Germinal center (tissue), 1 donor: ENCODE data around the gene KIAA1549.
"Not testable (repeated sequence)": the region's sequence is repeated elsewhere in the genome, so short reads cannot be mapped to it uniquely, and the experiment has no call there.

ENCODE experiments used
- DNase-seq: peaks from one replicate; pipeline ENCODE4 v3.0.0; 2012; ENCODE audit warnings: mixed read lengths, low spot score

The KIAA1549 gene

GRCh38 chr7:138944592-138944991 is 36.6 kb downstream of the KIAA1549 start:
- DNase-seq: no peak

GRCh38 chr7:138943061-138943460 is 38.1 kb downstream of the KIAA1549 start:
- no peak for DNase-seq

DNA sequence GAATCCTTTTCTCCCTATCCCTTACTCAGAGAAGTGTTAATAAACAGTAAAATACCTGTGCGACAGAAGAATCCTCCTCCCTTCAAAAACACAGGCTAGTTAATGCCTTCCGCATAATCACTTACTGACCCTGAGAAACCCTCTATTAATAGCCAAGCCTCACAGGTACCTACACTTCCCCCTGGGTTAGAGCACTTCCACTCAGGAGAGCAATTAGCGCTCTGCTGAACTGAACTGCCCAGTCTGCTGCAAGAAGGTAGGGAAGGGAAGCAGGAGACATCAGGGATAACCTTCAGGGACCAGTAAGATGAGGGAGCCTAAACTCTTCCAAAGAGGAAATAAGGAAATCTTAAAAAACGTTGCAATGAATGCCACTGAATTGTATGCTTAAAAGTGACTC is 39.6 kb downstream of the KIAA1549 start:
- no peak for DNase-seq

GRCh38 chr7:138940602-138941001 is 40.6 kb downstream of the KIAA1549 start:
- not testable (repeated sequence) for DNase-seq

- no peak for DNase-seq
Observed at GRCh38 chr7:138937484-138937883, 43.7 kb downstream of the KIAA1549 start.

GRCh38 chr7:138935465-138936011 is 45.7 kb downstream of the KIAA1549 start:
- DNase-seq: no peak

DNA sequence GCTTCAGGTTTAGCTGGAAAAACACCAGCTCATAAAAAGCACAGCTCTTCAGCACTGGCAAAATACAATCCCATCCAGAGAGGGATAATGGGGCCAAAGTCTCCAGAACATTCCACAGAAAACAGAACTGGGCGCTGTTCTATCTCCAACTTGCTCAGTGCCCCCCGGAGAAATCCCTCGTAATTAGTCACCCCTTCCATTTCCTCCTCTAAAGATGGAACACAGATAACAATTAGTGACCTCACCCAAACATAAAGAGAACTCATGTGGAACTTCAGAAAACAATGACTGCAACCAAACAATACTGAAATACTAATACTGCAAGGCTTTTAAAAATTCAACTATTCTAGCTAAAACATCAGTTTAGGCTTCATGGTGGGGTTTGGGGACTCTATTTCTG is 46.3 kb downstream of the KIAA1549 start:
- no peak for DNase-seq

GRCh38 chr7:138934367-138934766 is 46.8 kb downstream of the KIAA1549 start:
- no peak for DNase-seq

- DNase-seq: no peak
Observed at GRCh38 chr7:138932870-138933269, 48.3 kb downstream of the KIAA1549 start.

- DNase-seq: no peak
Observed at GRCh38 chr7:138932427-138932826, 48.8 kb downstream of the KIAA1549 start.

- DNase-seq: no peak
Observed at GRCh38 chr7:138929969-138930368, 51.2 kb downstream of the KIAA1549 start.

DNA sequence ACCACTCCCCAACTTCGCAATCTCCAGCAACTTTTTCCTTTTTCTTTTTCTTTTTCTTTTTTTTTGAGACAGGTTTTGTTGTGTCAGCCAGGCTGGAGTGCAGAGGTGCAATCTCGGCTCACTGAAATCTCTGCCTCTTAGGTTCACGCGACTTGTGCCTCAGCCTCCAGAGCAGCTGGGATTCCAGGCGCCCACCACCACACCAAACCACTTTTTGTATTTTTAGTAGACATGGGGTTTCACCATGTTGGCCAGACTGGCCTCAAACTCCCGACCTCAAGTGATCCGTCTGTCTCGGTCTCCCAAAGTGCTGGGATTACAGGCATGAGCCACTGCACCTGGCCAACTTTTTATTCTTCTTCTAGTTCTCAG is 55.0 kb downstream of the KIAA1549 start:
- no peak for DNase-seq

DNA sequence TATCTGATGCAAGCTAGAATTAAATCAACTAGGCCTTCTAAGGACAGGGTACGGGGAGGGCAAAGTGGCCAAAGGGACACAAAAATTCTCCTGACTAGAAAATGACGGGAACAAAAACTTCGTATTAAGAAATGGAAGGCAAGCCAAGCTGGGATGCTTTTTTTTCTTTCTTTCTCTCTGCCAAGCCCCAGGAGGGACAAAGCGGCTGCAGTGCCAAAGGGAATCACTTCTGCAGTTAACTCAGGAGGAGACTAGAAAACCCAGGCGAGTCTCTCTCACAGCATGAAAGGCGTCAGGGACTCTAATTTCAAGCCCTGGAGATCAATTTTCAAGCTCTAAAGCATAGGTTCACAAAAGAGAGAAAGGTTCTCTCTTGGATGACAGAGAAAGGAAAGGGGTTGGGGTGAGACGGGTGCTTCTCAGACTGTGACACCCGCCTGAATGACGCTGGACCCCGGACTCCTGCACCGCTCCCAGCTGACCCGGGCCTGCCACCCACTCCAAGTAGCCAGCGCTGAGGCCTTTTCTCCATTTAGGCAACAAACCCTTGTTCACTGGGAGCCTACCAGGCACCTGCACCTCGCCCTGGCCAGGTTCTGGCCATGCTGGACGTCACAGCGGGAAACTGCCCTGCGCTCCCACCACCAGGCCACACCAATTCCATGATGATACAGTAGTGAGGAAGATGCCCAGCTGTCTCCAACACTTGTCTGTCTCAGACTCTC is 56.5 kb downstream of the KIAA1549 start:
- no peak for DNase-seq

DNA sequence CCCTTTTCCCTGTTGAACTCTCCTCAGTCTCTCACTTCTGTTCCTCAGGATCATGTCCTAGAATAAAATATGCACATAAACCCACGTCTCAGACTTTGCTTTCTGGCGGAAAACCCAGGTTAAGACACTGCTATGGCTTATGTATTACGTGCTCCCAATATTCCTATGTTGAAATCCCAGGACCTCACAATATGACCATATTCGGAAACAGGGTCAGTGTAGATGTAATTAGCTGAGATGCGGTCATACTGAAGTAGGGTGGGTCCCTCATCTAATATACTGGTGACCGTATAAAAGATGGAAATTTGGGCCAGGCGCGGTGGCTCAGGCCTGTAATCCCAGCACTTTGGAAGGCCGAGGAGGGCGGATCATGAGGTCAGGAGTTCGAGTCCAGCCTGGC is 59.9 kb downstream of the KIAA1549 start:
- DNase-seq: no peak

- DNase-seq: no peak
Observed at GRCh38 chr7:138919911-138920310, 61.3 kb downstream of the KIAA1549 start.

GRCh38 chr7:138919216-138919615 is 62.0 kb downstream of the KIAA1549 start:
- no peak for DNase-seq

DNA sequence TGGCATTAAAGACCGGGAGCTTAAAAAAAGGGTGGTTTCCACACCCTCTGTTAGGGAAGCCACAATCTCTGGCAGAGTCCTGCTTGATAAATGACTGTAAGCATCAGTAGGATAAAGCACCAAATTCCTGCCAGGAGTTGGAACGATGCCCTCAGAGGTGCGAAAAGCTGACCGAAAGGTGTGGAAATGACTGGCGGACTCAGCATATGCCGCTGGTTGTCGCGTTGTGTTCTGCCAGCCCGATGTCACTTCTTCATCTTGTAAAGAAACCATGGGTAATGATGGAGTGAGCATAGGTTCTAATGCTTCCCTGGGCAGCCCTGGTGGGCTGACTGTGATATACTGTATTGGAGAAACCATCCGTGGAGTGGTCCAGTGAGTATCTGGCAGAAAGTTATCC is 62.4 kb downstream of the KIAA1549 start:
- DNase-seq: no peak

DNA sequence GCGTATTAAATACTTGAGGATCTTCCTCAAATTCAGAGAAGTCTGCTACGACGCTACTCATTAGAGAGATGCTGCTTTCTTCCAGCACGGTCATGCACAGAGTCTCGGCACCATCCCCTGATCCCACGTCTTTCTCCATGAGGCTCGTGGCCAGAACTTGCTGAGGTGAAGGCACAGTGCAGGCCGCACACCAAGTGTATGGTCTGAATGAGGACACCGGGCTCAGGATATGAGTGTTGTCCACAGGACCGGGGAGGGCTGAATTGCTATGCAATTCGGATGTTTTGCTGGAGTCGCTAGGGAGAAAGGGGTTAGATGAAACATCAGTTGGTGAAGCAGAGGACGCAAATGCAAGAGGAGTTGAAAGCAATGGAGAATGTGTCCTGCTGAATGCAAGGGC is 63.0 kb downstream of the KIAA1549 start:
- no peak for DNase-seq

- no peak for DNase-seq
Observed at GRCh38 chr7:138917771-138918170, 63.4 kb downstream of the KIAA1549 start.

DNA sequence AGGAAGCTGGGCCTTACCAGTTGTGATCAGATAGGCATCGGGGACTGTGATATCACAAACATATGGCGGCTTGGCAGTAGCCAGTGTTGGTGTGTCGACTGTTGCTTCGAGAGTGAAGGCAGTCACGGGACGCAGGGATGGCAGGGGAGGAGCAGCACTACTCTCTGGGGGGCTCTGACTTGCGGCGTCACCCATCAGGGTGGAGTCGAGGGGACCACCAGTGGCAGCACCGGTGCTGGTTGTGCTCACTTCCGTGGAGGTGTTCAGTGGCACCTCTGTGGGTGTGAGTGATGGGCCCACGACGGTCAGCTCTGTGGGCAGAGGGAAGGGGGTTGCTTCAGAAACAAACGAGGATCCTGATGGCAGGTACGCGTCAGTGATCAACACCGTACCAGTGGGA is 64.5 kb downstream of the KIAA1549 start:
- no peak for DNase-seq

- DNase-seq: no peak
Observed at GRCh38 chr7:138916275-138916674, 64.9 kb downstream of the KIAA1549 start.

DNA sequence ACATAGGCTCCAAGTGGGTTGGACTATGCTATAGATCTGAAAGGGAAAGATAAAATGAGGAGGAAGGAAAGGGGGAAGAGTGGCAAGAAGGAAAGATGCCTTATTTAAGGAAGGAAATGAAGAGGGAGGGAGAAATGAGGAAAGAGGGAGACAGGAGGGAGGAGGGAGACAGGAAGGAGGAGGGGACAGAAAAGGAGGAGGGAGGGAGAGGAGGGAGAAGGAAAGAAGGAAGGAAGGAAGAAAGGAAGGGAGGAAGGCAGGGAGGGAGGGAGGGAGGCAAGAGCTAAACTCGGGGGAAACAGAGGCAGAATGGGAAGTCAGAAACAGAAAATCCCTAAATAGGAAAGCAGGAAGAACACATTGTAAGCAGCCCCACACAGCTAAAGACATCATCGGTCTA is 67.4 kb downstream of the KIAA1549 start:
- no peak for DNase-seq

GRCh38 chr7:138911007-138911406 is 70.2 kb downstream of the KIAA1549 start:
- DNase-seq: no peak

DNA sequence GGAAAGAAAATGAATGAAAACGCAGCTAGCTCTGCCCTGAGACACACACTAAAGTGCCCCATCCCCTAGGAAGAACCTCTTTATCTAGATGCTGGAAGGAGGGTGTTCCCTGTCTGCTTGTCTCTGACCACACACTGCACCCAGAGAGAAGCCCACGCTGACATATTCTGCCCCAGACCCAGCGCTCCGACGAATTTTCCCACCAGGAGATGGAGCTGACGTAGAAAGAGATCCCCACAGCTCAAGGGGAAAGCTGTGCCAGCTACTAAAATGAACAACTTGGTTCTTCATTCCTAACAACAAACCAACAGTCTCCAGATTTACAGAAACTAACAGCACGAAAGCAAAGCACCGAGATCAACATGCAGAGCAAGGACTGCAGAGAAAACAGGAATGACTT is 73.3 kb downstream of the KIAA1549 start:
- no peak for DNase-seq
